C4-2B (cell line): Measurements from ENCODE around the gene LMAN2.
"Not testable (repeated sequence)": the region's sequence is repeated elsewhere in the genome, so short reads cannot be mapped to it uniquely, and the experiment has no call there.

ENCODE experiments used
- H3K27ac ChIP-seq: fragments of 450-650 bp; 2 replicates; pipeline ENCODE4 v1.5.1; 2017
- CTCF ChIP-seq: fragments of 450-650 bp; conservative IDR thresholded peaks from 2 replicates; pipeline ENCODE4 v1.5.1; 2017; ENCODE audit warnings: mild to moderate bottlenecking
- ZFX ChIP-seq: fragments of 450-650 bp; IDR thresholded peaks from 2 replicates; pipeline ENCODE4 v1.6.1; 2017

Gene LMAN2

GRCh38 chr5:177349362-177349647 is 2.2 kb downstream of the LMAN2 start:
- TF ChIP-seq CTCF = no peak
- TF ChIP-seq ZFX = no peak
- H3K27ac ChIP-seq = no peak overlapping the region

- TF ChIP-seq CTCF (no peak), ZFX (no peak)
Measured at GRCh38 chr5:177347699-177348098, 3.8 kb downstream of the LMAN2 start.

GRCh38 chr5:177346820-177347219 is 4.6 kb downstream of the LMAN2 start:
- no peak overlapping the region for H3K27ac ChIP-seq
- TF ChIP-seq ZFX (no peak), CTCF (no peak)

More at GRCh38 chr5:177347699-177348098, 3.8 kb downstream of the LMAN2 start:
- H3K27ac ChIP-seq = no peak overlapping the region

- no peak for TF ChIP-seq CTCF
- no peak for TF ChIP-seq ZFX
- no peak overlapping the region for H3K27ac ChIP-seq
Measured at GRCh38 chr5:177344891-177345290, 6.6 kb downstream of the LMAN2 start.

GRCh38 chr5:177343777-177344176 is 7.7 kb downstream of the LMAN2 start:
- no peak overlapping the region for H3K27ac ChIP-seq
- TF ChIP-seq CTCF (no peak), ZFX (no peak)

- not testable (repeated sequence) for H3K27ac ChIP-seq
Measured at GRCh38 chr5:177343000-177343399, 8.5 kb downstream of the LMAN2 start.

- H3K27ac ChIP-seq = peak overlapping the region; percentile 37
- TF ChIP-seq ZFX (no peak), CTCF (no peak)
Measured at GRCh38 chr5:177339107-177339638, 12.3 kb downstream of the LMAN2 start.

GRCh38 chr5:177338251-177339106 is 13.0 kb downstream of the LMAN2 start:
- H3K27ac ChIP-seq = peak overlapping the region; percentile 37
- no peak for TF ChIP-seq CTCF
- no peak for TF ChIP-seq ZFX
